GM21717 (cell line): ENCODE measurements around the gene DYNAP.

Source experiments
- ATAC-seq: cut with Tn5 transposase; IDR thresholded peaks from one replicate; pipeline ENCODE4 v1.9.1; 2021; ENCODE audit warnings: mild to moderate bottlenecking, moderate library complexity; ENCODE audit not compliant: unreplicated experiment

DYNAP gene

GRCh38 chr18:54630963-54631362 is 39.9 kb downstream of the DYNAP start:
- no peak for ATAC-seq

GRCh38 chr18:54636217-54636616 is 45.2 kb downstream of the DYNAP start:
- no peak for ATAC-seq

- ATAC-seq: no peak
Observed at GRCh38 chr18:54641734-54642133, 50.7 kb downstream of the DYNAP start.

- no peak for ATAC-seq
Observed at GRCh38 chr18:54647176-54647575, 56.1 kb downstream of the DYNAP start.
